GM12865 (cell line): Measurements from ENCODE around the gene DPM1.

Experiments used
- DNase-seq: peaks from one replicate; pipeline ENCODE4 v3.0.0; 2010; ENCODE audit warnings: low read depth
- H3K4me3 ChIP-seq: 2 replicates; pipeline ENCODE4 v1.5.1; 2011; ENCODE audit warnings: mild to moderate bottlenecking, low read depth, low read length, control low read depth
- TF ChIP-seq, protein P1 (sequence below): IDR thresholded peaks from 2 replicates; pipeline ENCODE4 v1.5.1; 2011; ENCODE audit warnings: low read length, control low read depth, low read depth, inconsistent platforms; ENCODE audit not compliant: insufficient read depth; ENCODE audit errors: missing control alignments

Gene DPM1

DNA sequence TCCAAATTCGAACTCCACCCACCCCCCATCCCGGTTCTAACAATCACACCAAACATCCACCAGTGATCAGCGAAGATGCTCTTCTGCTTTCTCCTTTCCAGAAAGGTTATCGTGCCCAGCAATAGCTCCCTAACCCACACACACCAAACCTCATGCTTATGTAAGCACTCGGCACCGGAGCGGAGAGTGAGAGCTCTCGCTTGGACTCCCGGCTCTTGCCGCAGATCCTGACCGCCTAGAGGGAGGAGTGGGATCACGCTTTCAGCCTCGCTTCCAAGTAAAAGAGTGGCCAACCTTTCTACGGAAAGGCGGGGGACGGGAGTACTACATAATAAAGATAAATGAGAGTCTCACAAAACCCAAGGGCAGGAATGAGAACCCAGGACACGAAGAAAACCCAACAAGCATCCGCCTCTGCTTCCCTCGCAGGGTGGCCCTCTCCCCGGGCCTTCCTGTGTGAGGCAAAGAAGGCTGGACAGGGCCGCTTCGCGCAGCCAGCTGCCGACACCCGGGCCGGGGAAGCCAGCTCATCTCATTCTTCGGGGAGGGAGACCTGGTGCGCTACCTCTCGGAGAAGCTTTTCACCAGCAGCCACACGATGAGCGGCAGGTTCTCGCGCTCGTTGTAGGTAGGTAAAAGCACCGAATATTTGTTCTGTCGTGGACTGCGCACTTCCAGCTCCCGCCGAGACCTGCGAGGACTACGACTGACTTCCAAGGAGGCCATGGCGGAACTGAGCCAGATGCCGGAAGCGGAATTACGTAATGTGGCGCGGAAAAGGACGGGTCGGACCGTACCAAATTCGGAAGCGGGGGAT is at the start of gene DPM1:
Gene DPM1 (minus strand): TSS at position 735 of the 817 bp plus-strand sequence. CDS start 9 bp downstream, at position 726.
- peak; percentile 94 for DNase-seq
- H3K4me3 ChIP-seq = peak within 1 kb of the TSS; percentile 96
- TF ChIP-seq, protein P1, sequence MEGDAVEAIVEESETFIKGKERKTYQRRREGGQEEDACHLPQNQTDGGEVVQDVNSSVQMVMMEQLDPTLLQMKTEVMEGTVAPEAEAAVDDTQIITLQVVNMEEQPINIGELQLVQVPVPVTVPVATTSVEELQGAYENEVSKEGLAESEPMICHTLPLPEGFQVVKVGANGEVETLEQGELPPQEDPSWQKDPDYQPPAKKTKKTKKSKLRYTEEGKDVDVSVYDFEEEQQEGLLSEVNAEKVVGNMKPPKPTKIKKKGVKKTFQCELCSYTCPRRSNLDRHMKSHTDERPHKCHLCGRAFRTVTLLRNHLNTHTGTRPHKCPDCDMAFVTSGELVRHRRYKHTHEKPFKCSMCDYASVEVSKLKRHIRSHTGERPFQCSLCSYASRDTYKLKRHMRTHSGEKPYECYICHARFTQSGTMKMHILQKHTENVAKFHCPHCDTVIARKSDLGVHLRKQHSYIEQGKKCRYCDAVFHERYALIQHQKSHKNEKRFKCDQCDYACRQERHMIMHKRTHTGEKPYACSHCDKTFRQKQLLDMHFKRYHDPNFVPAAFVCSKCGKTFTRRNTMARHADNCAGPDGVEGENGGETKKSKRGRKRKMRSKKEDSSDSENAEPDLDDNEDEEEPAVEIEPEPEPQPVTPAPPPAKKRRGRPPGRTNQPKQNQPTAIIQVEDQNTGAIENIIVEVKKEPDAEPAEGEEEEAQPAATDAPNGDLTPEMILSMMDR = no peak

DNA sequence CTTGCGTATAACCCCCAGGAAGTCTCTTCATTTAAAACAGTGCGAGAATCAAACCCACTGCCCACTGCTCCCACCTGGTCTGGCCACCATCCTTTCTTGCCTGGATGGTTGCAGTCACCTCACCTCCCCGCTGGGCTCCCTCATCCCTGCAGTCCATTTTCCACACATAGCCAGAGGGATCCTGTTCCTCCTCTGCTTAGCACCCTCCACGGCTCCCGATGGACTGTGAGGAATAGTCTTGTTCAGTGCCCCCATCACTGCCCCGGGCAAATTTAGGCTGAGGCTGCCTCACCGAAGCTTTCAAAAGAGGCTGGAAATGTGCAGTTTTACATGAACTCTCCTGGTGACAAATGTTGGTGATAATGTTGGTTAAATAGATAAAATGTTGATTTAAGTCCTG is 46.9 kb upstream of the DPM1 start:
- TF ChIP-seq, protein P1 = no peak
- H3K4me3 ChIP-seq = no peak overlapping the region
- no peak for DNase-seq

DNA sequence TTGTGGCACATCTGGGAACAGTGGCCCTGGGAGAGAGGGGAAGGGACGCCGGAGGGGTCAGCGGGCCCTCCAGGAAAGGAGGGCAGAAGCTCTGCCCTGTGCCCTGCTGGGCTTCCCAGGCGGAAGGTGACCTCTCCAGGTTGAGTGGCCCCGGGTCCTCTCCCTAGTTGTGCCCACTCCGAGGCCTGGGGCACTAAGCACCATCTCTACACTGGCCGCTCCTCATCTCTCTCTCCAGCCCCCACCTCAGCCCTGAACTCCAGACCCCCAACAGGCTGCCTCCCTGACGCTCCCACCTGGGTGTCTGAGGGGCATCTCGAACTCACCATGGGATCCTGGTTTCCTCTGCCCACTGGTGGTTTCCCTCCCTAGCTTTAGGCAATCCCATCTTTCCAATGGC is 46.4 kb upstream of the DPM1 start:
- no peak overlapping the region for H3K4me3 ChIP-seq
- no peak for DNase-seq
- TF ChIP-seq, protein P1 = no peak

GRCh38 chr20:51004305-51004727 is 46.0 kb upstream of the DPM1 start:
- no peak for DNase-seq
- H3K4me3 ChIP-seq = no peak overlapping the region
- TF ChIP-seq, protein P1 = no peak

DNA sequence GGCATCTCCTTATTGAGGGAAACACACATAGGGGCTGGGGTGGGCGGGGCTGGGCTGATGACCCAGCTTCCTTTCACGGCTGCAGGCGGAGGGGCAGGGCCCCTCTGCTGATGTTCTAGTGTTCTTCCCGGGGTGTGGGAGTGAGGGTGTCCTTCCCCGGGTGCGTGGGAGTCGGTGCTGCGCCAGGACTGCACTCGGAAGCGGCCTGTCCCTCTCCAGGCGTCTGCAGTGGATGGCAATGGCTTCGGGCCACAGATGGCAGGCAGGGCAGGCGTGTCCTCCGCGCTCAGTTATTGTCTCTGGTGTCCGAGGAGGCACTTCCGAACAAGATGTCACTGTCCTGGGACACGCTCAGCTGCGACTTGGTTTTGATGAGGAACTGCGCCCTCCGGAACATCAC is 45.4 kb upstream of the DPM1 start:
- H3K4me3 ChIP-seq = no peak overlapping the region
- no peak for DNase-seq
- TF ChIP-seq, protein P1 = no peak

DNA sequence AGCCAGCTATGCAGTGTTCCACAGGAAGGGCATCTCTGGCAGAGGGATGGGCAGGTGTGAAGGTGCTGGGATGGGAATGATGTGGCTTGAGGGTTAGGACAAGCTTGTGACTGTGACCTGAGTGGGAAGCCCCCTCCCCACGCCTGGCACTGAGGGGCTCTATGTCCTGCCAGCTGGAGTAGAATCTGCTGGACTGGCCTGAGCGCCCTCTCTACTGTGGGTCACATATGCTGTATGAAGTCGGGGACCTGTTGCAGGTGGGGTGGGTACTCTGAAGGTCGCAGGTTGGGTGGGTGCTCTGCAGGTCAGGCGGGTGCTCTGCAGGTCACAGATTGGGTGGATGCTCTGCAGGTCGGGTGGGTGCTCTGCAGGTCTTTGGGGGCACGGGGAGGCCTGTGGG is 44.3 kb upstream of the DPM1 start:
- TF ChIP-seq, protein P1 = no peak
- DNase-seq = no peak
- H3K4me3 ChIP-seq = no peak overlapping the region
